CD1c-positive myeloid dendritic cell (primary cell): ENCODE data around the gene ATP6V1F.

Source experiments
- DNase-seq: peaks from one replicate; pipeline ENCODE4 v3.0.0-alpha.2; 2016; ENCODE audit errors: extremely low spot score

Gene ATP6V1F

GRCh38 chr7:128848289-128849155 lies 14.1 kb upstream of the ATP6V1F start:
- no peak for DNase-seq

GRCh38 chr7:128849156-128849515 lies 13.5 kb upstream of the ATP6V1F start:
- no peak for DNase-seq

DNA sequence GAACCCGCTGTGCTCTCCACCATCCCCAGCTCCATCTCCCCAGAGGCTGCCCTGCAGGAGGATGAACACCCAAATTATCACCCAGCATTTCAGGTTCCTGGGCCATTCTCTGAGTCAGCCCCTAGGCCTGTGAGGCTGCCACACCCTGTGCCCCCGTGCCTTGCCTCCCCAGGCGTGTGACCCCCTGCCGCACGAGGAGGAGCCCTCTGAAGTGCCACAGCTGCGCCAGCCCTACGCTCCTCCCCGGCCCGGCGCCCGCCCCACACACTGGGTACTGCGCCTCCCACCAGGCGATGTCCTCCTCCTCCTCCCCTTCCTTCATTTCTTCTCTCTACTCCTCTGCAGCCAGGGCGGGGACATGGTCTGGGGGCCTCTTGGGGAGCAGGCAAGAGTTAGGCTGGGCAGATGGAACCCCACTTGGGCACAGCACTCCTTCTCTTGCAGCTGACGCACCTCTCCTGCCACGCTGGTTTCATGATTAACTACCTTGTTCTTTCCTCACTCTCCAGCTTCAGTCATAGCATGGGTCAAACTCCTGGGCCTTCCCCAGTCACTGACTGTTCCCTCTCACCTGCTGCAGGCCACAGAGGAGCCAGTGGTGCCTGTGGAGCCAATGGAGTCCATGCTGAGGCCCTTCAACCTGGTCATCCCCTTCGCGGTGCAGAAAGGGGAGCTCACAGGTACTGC lies 12.7 kb upstream of the ATP6V1F start:
- no peak for DNase-seq

DNA sequence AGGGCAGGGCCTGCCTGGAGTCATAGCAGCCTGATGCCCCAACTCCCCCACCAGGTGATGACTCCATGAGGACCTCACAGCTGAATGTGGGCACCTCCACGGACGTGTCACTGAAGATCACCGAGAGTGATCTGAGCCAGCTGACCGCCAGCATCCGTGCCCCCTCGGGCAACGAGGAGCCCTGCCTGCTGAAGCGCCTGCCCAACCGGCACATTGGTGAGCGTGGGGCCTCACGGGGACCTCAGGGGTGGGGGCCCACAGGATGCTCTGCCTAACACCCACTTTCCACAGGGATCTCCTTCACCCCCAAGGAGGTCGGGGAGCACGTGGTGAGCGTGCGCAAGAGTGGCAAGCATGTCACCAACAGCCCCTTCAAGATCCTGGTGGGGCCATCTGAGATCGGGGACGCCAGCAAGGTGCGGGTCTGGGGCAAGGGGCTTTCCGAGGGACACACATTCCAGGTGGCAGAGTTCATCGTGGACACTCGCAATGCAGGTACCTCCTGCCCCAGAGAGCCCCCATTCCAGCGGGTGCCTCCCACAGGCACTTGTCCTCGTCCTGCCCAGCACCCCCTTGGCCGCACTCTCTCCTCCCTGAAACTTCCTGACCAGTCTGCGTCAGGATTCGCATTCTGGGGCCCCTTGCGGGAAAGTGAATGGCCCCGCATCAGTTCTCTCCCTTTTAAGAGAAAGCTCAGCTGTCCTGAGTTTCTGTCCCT lies 10.0 kb upstream of the ATP6V1F start:
- DNase-seq = no peak

GRCh38 chr7:128853799-128854198 lies 8.9 kb upstream of the ATP6V1F start:
- DNase-seq = no peak

GRCh38 chr7:128854396-128854795 lies 8.3 kb upstream of the ATP6V1F start:
- no peak for DNase-seq

GRCh38 chr7:128855559-128855958 lies 7.1 kb upstream of the ATP6V1F start:
- no peak for DNase-seq

- no peak for DNase-seq
Observed at GRCh38 chr7:128856001-128856718, 6.5 kb upstream of the ATP6V1F start.

GRCh38 chr7:128858380-128859231 lies 4.0 kb upstream of the ATP6V1F start:
- DNase-seq = no peak

DNA sequence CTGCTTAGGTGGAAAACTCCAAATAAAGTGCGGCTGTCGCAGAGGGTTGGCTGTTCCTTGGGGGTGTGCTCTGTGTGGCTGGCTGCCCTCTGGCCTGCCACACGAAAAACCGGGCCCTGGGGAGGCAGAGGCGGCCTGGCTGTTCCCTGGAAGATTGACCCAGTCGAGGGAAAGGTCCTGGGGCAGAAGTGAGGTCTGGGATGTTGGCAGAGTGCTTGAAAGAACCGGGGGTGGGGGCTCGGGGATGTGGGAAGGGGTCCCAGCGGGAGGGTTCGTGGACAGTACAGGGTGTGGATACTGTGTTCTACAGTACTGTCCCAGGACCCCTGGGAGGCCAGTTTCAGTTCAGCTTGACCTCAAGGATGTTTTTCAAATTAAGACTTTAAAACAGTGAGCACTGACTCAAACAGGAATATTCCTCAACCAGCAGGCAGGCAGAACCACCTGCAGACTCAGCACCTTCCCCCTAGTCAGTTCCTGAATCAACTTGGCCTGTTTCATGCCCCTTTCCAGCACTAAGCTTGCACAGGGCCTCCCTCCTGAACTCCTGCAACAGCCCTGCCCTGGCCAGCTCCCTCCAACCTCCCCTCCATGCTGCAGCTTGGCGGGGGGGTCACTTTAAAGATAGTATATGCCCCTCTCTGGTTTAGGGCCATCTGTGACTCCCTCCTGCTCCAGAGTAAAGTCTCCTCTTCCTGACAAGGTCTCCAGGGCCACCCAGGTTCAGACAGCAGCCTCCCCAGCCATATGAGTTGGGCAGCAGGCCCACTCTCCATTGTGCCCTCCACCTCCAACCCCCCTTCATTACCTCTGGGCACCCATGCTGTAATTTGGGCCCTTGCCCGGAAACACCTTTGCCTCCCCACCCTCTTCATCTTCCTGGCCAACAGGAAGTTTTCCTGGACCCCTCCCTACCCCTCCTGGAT lies 3.2 kb upstream of the ATP6V1F start:
- DNase-seq = no peak

DNA sequence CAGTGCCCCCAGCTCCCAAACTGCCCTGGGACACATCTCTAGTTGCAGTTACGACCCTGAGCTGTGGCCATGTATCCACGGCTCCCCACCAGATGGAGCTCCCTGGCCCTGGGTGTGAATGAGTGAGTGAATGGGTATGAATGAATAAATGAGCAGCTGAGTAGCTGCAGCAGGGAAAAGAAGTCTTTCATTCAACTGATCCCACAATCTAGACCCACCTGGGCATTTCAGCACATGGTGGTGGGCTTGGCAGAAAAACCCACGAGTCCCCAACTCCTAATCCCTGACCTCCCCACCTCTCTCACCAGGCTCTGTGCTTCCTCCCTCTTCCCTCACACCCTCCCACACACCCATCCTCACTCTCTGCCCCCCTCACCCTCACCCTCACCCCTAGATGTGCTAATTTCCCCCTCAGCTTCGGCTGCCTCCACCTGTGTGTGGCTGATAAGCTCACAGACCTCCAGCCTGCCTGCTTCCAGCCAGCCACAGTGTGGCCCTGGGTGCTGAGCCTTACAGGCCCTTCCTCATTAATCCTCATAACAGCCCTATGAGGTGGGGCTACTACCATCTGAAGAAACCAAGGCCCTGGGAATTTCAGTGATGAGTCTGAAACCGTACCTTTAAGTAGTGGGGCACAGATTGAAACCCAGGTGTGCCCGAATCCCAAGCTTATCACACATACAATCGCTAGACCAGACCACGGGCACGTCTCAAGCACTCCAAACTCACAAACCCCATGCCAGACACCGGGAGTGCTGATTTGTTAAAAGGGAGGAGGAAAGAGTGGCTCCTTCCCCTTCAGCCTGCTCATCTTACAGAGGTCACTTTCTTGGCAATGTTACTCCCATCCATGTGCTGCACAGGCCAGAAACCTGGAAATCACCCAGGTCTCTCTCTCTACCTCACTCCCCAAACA lies 2.2 kb upstream of the ATP6V1F start:
- DNase-seq = no peak

DNA sequence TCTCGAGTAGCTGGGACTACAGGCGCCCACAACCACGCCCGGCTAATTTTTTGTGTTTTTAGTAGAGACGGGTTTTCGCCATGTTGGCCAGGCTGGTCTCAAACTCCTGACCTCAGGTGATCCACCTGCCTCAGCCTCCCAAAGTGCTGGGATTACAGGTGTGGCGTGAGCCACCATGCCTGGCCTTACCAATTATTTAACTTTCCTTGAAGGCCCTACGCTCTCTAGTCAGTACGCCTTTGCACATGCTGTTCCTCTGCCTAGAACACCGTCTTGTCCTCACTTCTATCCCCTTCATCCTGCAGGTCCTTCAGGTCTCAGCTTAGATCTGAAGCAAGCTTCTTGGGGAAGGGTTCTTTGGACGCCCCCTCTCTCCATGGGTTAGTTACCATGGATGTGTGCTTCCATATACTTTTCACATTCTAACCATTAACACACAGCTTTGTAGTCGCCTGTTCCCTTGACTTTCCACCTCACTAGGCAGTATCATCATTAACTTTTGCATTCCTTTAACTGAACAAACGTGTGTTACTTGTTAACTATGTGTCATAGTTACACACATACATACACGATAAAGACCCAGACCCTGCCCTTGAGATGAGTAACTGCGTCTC lies 592 bp upstream of the ATP6V1F start:
- DNase-seq = no peak

DNA sequence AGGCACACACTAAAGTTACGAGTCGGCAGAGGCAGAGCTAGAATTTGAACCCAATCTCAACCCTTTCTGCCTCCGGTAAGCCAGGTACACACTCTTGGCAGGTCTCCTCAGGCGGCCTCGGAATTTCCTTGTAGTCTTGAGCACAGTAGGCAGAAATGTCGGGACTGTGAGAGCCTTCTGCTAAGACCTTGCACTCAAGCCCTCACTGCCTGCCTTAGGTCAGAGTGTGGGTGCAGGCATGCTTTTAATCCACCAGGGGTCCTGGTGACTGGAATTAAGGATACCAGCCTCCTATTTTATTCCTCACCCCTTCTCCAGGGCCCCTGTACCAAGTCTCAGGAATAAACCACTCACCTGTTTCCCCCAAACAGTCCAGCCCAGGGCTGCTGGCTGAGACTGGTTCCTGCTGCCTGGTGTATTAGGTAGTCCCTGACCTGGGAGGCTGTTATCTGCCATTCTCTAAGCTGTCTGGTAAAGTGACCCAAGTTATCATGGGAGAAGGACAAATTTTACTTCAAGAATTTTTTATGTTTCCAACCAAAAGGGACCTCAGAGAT lies 855 bp downstream of the ATP6V1F start:
- DNase-seq = peak; percentile 48

- DNase-seq = no peak
Observed at GRCh38 chr7:128865303-128865702, 2.6 kb downstream of the ATP6V1F start.

- DNase-seq = no peak
Observed at GRCh38 chr7:128865996-128866877, 3.6 kb downstream of the ATP6V1F start.

GRCh38 chr7:128867241-128867640 lies 4.6 kb downstream of the ATP6V1F start:
- no peak for DNase-seq
